ENCODE data around the gene ABCF1. TPM values are rescaled to one million over a fixed set of nuclear protein-coding genes. Genes with fewer than 3 reads are reported as not detected.

Gene ABCF1
- total and polyA plus RNA-seq, 2 of the 8 experiments (the other 6 are each of a cell fraction or from before 2014, with no cell fraction given), result 48.8 to 123 TPM

- TF ChIP-seq SUZ12 (IDR thresholded peaks at IDR 0.05; ENCODE audit: low read length) (no peak), GABPA (IDR thresholded peaks at IDR 0.05; ENCODE audit: borderline replicate concordance, insufficient read depth, low read length) (no peak), JUN (IDR thresholded peaks at IDR 0.05; ENCODE audit: low read depth, low read length) (no peak), ASH2L (IDR thresholded peaks at IDR 0.05; ENCODE audit: low read length) (no peak), YY1 (IDR thresholded peaks at IDR 0.05; ENCODE audit: low read depth, low read length) (no peak)
These were observed 10.3 kb upstream of the ABCF1 start (continued) for GRCh38 chr6:30560930-30561329.
